ENCODE data around the gene GSN. TPM values are rescaled to one million over a fixed set of nuclear protein-coding genes. Genes with fewer than 3 reads are reported as not detected.

GSN gene
- total RNA-seq, 4 donors from 2014 or later = 2,362 to 3,466 (median 3,146) TPM

GRCh38 chr9:121331549-121331948, 63.6 kb downstream of the GSN start:
- no peaks in the 10 kb centered on the region for H3K9me3 ChIP-seq
- H3K36me3 ChIP-seq = peaks cover 0 to 99% of the 10 kb centered on the region in 2 donors
- TF ChIP-seq EP300 (IDR thresholded peaks at IDR 0.05) = no peak
- TF ChIP-seq POLR2A (IDR thresholded peaks at IDR 0.05) = no peak
- TF ChIP-seq POLR2AphosphoS5 (IDR thresholded peaks at IDR 0.05) = peak; percentile 83
- TF ChIP-seq CTCF (IDR thresholded peaks at IDR 0.05) = no peak
- WGBS, 2 donors (ENCODE audit: low coverage in 1 of 2) = 67 to 76% methylated on average over 1 to 3 of the region's 3 CpGs
- H3K27ac ChIP-seq = peak overlapping the region; percentile 60 to 96 (median 90)
- peaks cover 0 to 84% (median 15%) of the 10 kb centered on the region in 3 donors for H3K4me1 ChIP-seq
- ATAC-seq = no peak
- no peak overlapping the region for H3K4me3 ChIP-seq
- H3K27me3 ChIP-seq = no peaks in the 10 kb centered on the region

- peaks cover 0 to 99% of the 10 kb centered on the region in 2 donors for H3K36me3 ChIP-seq
- H3K4me1 ChIP-seq = peaks cover 0 to 78% (median 10%) of the 10 kb centered on the region in 3 donors
- no peak overlapping the region for H3K4me3 ChIP-seq
- peak overlapping the region; percentile 60 to 96 (median 90) for H3K27ac ChIP-seq
- peak; percentile 42 for ATAC-seq
- WGBS, 2 donors (ENCODE audit: low coverage in 1 of 2) = 42 to 71% methylated on average over 4 to 8 of the region's 14 CpGs
- no peaks in the 10 kb centered on the region for H3K9me3 ChIP-seq
- H3K27me3 ChIP-seq = no peaks in the 10 kb centered on the region
- no peak for TF ChIP-seq EP300 (IDR thresholded peaks at IDR 0.05)
- TF ChIP-seq POLR2A (IDR thresholded peaks at IDR 0.05) = no peak
- TF ChIP-seq CTCF (IDR thresholded peaks at IDR 0.05) = peak in 3 of 4 experiments; percentile 50 to 71 (median 61)
- no peak for TF ChIP-seq POLR2AphosphoS5 (IDR thresholded peaks at IDR 0.05)
Measured at GRCh38 chr9:121331992-121332685, 64.2 kb downstream of the GSN start.

GRCh38 chr9:121333950-121334773, 66.2 kb downstream of the GSN start:
- peak overlapping the region in 3 of 4 donors; percentile 64 to 96 (median 90) for H3K27ac ChIP-seq
- WGBS, 2 donors (ENCODE audit: low coverage in 1 of 2) = 68 to 100% methylated on average over 1 to 6 of the region's 8 CpGs
- H3K9me3 ChIP-seq = no peaks in the 10 kb centered on the region
- H3K4me3 ChIP-seq = no peak overlapping the region
- peaks cover 0 to 65% (median 6%) of the 10 kb centered on the region in 3 donors for H3K4me1 ChIP-seq
- no peaks in the 10 kb centered on the region for H3K27me3 ChIP-seq
- H3K36me3 ChIP-seq = peaks cover 0 to 98% of the 10 kb centered on the region in 2 donors
- peak; percentile 11 for ATAC-seq
- peak; percentile 5 for TF ChIP-seq POLR2AphosphoS5 (IDR thresholded peaks at IDR 0.05)
- no peak for TF ChIP-seq POLR2A (IDR thresholded peaks at IDR 0.05)
- no peak for TF ChIP-seq CTCF (IDR thresholded peaks at IDR 0.05)
- no peak for TF ChIP-seq EP300 (IDR thresholded peaks at IDR 0.05)

- Histone ChIP-seq H3K4me1 (peaks cover 0 to 61% (median 6%) of the 10 kb centered on the region in 3 donors), H3K27ac (peak overlapping the region in 3 of 4 donors; percentile 64 to 96 (median 90)), H3K4me3 (no peak overlapping the region), H3K27me3 (no peaks in the 10 kb centered on the region), H3K9me3 (no peaks in the 10 kb centered on the region), H3K36me3 (peaks cover 0 to 98% of the 10 kb centered on the region in 2 donors)
- 84 to 100% methylated on average over 3 to 4 of the region's 4 CpGs for WGBS, 2 donors (ENCODE audit: low coverage in 1 of 2)
- TF ChIP-seq CTCF (IDR thresholded peaks at IDR 0.05) (no peak), POLR2AphosphoS5 (IDR thresholded peaks at IDR 0.05) (no peak), EP300 (IDR thresholded peaks at IDR 0.05) (no peak), POLR2A (IDR thresholded peaks at IDR 0.05) (no peak)
- ATAC-seq = no peak
Measured at GRCh38 chr9:121336665-121337064, 68.7 kb downstream of the GSN start.

Measured in gastroesophageal sphincter (tissue), 4 donors.